DOHH2 (cell line): ENCODE results near the gene PCDHAC2.

Source experiments
- EZH2phosphoT487 ChIP-seq: fragments of 200-600 bp; sonication (generic); IDR thresholded peaks from 2 replicates; pipeline ENCODE4 v1.6.1; 2017; ENCODE audit warnings: borderline replicate concordance, mild to moderate bottlenecking, antibody characterized with exemption, low read length, moderate library complexity, mixed read lengths
- TF ChIP-seq, protein P1 (sequence below): fragments of 200-600 bp; sonication (generic); IDR thresholded peaks from one replicate; pipeline ENCODE4 v1.5.1; 2014; ENCODE audit warnings: antibody characterized with exemption, mild to moderate bottlenecking, low read depth, low read length; ENCODE audit not compliant: poor library complexity, severe bottlenecking

DNA sequence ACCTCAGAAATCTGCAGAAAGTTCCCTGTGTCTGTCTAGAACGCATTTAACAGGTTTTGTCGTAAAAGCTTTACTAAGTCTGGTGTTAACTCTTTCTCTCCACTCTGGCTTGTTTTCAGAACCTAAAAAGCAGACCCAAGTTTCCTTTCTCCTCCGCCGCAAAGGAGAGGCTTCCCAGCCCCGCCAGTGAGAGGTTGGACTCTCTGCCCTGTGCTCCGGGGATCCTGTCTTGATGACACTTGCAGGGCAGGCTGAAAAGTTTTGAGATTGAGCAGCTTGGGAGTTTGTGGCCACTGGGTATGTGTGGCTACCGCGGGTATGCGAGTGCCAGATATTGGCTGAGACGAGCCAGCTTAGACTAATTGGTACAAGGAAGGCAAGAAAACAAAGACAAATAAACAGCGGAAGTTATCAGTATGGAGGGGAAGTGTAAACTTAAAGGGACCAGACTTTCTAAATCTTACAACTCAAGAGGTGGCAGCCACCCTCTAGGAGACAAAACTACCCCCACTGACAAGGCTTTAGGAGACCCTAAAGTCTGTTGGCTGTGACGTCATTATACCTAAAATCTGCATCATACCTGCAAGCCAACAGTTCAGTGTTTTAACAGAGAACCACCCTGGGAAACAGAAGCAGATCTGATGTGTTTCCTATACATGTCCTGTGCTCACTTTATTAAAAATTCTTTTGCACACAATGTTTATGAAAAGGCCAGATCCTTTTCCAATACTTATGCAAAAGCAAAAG lies 43.9 kb downstream of the PCDHAC2 start:
- no peak for TF ChIP-seq EZH2phosphoT487
- TF ChIP-seq, protein P1, sequence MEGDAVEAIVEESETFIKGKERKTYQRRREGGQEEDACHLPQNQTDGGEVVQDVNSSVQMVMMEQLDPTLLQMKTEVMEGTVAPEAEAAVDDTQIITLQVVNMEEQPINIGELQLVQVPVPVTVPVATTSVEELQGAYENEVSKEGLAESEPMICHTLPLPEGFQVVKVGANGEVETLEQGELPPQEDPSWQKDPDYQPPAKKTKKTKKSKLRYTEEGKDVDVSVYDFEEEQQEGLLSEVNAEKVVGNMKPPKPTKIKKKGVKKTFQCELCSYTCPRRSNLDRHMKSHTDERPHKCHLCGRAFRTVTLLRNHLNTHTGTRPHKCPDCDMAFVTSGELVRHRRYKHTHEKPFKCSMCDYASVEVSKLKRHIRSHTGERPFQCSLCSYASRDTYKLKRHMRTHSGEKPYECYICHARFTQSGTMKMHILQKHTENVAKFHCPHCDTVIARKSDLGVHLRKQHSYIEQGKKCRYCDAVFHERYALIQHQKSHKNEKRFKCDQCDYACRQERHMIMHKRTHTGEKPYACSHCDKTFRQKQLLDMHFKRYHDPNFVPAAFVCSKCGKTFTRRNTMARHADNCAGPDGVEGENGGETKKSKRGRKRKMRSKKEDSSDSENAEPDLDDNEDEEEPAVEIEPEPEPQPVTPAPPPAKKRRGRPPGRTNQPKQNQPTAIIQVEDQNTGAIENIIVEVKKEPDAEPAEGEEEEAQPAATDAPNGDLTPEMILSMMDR = no peak
